Measurements from ENCODE around the gene SETX.

Gene SETX

DNA sequence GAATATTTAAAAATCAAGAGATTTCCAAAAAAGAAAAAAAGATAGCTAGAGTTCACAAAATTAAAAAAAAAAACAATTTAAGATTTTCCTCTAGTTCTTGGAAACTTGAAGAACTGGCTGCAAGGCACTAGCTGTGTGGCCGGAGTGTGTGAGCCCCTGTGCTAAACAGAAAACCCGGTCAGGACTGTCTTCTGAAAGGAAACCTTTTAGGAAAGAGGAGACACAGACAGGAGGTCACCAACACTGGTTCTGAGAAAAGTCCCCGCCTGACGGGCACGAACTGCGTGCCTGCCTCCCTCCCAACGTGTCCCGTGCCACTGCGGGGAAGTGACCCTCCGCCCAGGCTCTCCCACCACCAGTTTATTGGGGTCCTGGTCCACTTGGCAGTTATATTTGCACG lies 36.7 kb upstream of the SETX start:
- Histone ChIP-seq H3K27me3 (no peaks in the 10 kb centered on the region), H3K36me3 (peaks cover 98% of the 10 kb centered on the region), H3K9me3 (no peaks in the 10 kb centered on the region), H3K4me1 (ENCODE audit: control insufficient read depth in 1 of 2, insufficient read depth in 1 of 2, low read depth in 1 of 2, low read length in 1 of 2) (no peaks in the 10 kb centered on the region), H3K27ac (no peak overlapping the region), H3K4me3 (ENCODE audit: low read depth in 1 of 2, low read length in 1 of 2) (no peak overlapping the region)
- no peak for TF ChIP-seq CTCF (IDR thresholded peaks at IDR 0.05)

GRCh38 chr9:132390966-132391365 lies 36.2 kb upstream of the SETX start:
- peaks cover 98% of the 10 kb centered on the region for H3K36me3 ChIP-seq

GRCh38 chr9:132387133-132387532 lies 32.3 kb upstream of the SETX start:
- H3K9me3 ChIP-seq: no peaks in the 10 kb centered on the region
- H3K4me3 ChIP-seq (ENCODE audit: low read depth in 1 of 2, low read length in 1 of 2): no peak overlapping the region
- H3K27me3 ChIP-seq: no peaks in the 10 kb centered on the region
- no peak for TF ChIP-seq CTCF (IDR thresholded peaks at IDR 0.05)
- peaks cover 0 to 3% of the 10 kb centered on the region in 2 experiments for H3K4me1 ChIP-seq (ENCODE audit: control insufficient read depth in 1 of 2, insufficient read depth in 1 of 2, low read depth in 1 of 2, low read length in 1 of 2)
- no peak overlapping the region for H3K27ac ChIP-seq
- H3K36me3 ChIP-seq: peaks cover 89% of the 10 kb centered on the region

More at GRCh38 chr9:132390966-132391365, 36.2 kb upstream of the SETX start:
- H3K27ac ChIP-seq: no peak overlapping the region
- no peaks in the 10 kb centered on the region for H3K4me1 ChIP-seq (ENCODE audit: control insufficient read depth in 1 of 2, insufficient read depth in 1 of 2, low read depth in 1 of 2, low read length in 1 of 2)
- H3K27me3 ChIP-seq: no peaks in the 10 kb centered on the region
- H3K9me3 ChIP-seq: no peaks in the 10 kb centered on the region
- H3K4me3 ChIP-seq (ENCODE audit: low read depth in 1 of 2, low read length in 1 of 2): no peak overlapping the region
- no peak for TF ChIP-seq CTCF (IDR thresholded peaks at IDR 0.05)

- Histone ChIP-seq H3K27me3 (no peaks in the 10 kb centered on the region), H3K9me3 (no peaks in the 10 kb centered on the region), H3K4me1 (ENCODE audit: control insufficient read depth in 1 of 2, insufficient read depth in 1 of 2, low read depth in 1 of 2, low read length in 1 of 2) (peaks cover 3 to 8% of the 10 kb centered on the region in 2 experiments), H3K27ac (no peak overlapping the region), H3K4me3 (ENCODE audit: low read depth in 1 of 2, low read length in 1 of 2) (no peak overlapping the region), H3K36me3 (peaks cover 68% of the 10 kb centered on the region)
- no peak for TF ChIP-seq CTCF (IDR thresholded peaks at IDR 0.05)
These were observed 29.6 kb upstream of the SETX start for GRCh38 chr9:132384376-132384775.

DNA sequence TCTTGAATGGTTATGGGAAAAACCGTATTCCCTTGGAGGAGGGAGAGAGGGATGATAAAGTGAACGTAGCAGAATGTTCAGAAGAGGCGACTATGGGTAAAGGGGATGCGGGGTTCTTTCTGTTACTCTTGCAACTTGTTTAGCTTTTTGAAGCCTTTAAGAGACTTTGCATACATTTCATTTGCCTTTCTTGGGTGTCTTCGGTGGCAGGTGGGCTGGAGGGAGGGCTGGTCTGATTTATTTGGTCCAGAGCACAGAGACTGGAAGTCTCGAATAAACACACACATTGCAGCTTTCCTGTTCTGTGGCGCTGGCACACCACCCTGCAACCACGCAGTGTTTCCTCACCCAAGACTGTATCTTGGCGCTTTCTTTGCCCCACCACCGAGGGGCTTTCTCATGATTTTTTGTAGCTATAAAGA lies 28.7 kb upstream of the SETX start:
- Histone ChIP-seq H3K27ac (peak overlapping the region; percentile 38), H3K27me3 (no peaks in the 10 kb centered on the region), H3K36me3 (peaks cover 66% of the 10 kb centered on the region), H3K9me3 (no peaks in the 10 kb centered on the region), H3K4me3 (ENCODE audit: low read depth in 1 of 2, low read length in 1 of 2) (no peak overlapping the region), H3K4me1 (ENCODE audit: control insufficient read depth in 1 of 2, insufficient read depth in 1 of 2, low read depth in 1 of 2, low read length in 1 of 2) (peaks cover 3 to 8% of the 10 kb centered on the region in 2 experiments)
- no peak for TF ChIP-seq CTCF (IDR thresholded peaks at IDR 0.05)
